Memory B cell (primary cell): Measurements from ENCODE around the gene AKR1C4.
"Not testable (repeated sequence)": the region's sequence is repeated elsewhere in the genome, so short reads cannot be mapped to it uniquely, and the experiment has no call there.

Experiments
- ATAC-seq: fragments of 150-1000 bp; cut with Tn5 transposase; 2 replicates; pipeline ENCODE4 v1.10.0; 2021; ENCODE audit warnings: low read depth, mild to moderate bottlenecking, moderate library complexity
- DNase-seq, 2 donors: peaks; one replicate each; pipeline ENCODE4 v3.0.0; 2022; ENCODE audit warnings: low spot score in 2 of 2
- H3K27ac Mint-ChIP-seq: one replicate; pipeline ENCODE4 v1.8.0; 2022; ENCODE audit warnings: mild to moderate bottlenecking, moderate library complexity, mixed read lengths
- H3K27me3 Mint-ChIP-seq: one replicate; pipeline ENCODE4 v1.8.0; 2022; ENCODE audit warnings: mixed read lengths
- H3K36me3 Mint-ChIP-seq: one replicate; pipeline ENCODE4 v1.8.0; 2022; ENCODE audit warnings: mild to moderate bottlenecking, mixed read lengths
- H3K4me1 Mint-ChIP-seq: one replicate; pipeline ENCODE4 v1.8.0; 2022; ENCODE audit warnings: mixed read lengths
- H3K4me3 Mint-ChIP-seq: one replicate; pipeline ENCODE4 v1.8.0; 2022; ENCODE audit warnings: mild to moderate bottlenecking, moderate library complexity, mixed read lengths
- H3K9me3 Mint-ChIP-seq: one replicate; pipeline ENCODE4 v1.8.0; 2022; ENCODE audit warnings: mixed read lengths

Gene AKR1C4

DNA sequence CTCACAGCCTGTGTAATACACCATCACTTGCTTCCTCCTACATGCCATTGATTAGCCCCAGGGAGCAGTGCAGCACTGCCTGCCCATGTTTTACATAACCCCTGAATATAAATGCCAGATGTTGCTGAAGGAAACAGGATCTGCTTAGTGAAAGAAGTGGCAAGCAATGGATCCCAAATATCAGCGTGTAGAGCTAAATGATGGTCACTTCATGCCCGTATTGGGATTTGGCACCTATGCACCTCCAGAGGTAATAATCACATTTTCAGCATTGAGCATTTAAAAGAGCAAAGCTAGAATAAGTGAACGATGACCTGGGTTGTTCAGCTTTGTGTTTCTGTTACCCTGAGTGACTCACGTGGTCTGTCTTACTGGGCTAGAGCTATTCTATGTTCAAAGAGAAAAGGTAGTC, at the start of gene AKR1C4:
Gene AKR1C4 (plus strand): TSS at position 136 of the 412 bp plus-strand sequence. CDS start 31 bp downstream, at position 167.
- Mint-ChIP-seq H3K36me3 (no peaks in the 10 kb centered on the region), H3K4me3 (no peak within 1 kb of the TSS), H3K27me3 (no peaks in the 10 kb centered on the region), H3K27ac (no peak within 1 kb of the TSS), H3K4me1 (no peaks in the 10 kb centered on the region), H3K9me3 (peaks cover 3% of the 10 kb centered on the region)
- DNase-seq: no peak
- no peak for ATAC-seq

DNA sequence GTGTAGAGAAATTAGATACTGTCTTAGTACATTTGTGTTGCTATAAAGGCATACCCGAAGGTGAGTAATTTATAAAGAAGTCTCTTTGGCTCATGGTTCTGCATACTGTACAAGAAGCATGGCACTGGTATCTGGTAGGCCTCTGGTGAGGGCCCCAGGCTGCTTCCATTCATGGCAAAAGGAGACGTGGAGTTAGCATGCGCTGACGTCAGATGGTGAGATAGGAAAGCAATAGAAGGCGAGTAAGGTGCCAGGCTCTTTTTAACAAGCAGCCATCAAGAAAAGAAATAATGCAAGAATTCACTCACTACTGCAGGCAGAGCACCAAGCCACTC, 49.8 kb upstream of the AKR1C4 start:
- Mint-ChIP-seq H3K4me1 (no peaks in the 10 kb centered on the region), H3K27me3 (no peaks in the 10 kb centered on the region), H3K36me3 (no peaks in the 10 kb centered on the region), H3K9me3 (peaks cover 6% of the 10 kb centered on the region), H3K4me3 (no peak overlapping the region), H3K27ac (no peak overlapping the region)
- no peak for DNase-seq
- ATAC-seq: no peak

- DNase-seq: no peak
- no peak overlapping the region for H3K27ac Mint-ChIP-seq
- H3K27me3 Mint-ChIP-seq: no peaks in the 10 kb centered on the region
- H3K9me3 Mint-ChIP-seq: peaks cover 6% of the 10 kb centered on the region
- H3K4me1 Mint-ChIP-seq: no peaks in the 10 kb centered on the region
- no peaks in the 10 kb centered on the region for H3K36me3 Mint-ChIP-seq
- H3K4me3 Mint-ChIP-seq: no peak overlapping the region
- ATAC-seq: no peak
These were observed 49.2 kb upstream of the AKR1C4 start for GRCh38 chr10:5147255-5147980.

DNA sequence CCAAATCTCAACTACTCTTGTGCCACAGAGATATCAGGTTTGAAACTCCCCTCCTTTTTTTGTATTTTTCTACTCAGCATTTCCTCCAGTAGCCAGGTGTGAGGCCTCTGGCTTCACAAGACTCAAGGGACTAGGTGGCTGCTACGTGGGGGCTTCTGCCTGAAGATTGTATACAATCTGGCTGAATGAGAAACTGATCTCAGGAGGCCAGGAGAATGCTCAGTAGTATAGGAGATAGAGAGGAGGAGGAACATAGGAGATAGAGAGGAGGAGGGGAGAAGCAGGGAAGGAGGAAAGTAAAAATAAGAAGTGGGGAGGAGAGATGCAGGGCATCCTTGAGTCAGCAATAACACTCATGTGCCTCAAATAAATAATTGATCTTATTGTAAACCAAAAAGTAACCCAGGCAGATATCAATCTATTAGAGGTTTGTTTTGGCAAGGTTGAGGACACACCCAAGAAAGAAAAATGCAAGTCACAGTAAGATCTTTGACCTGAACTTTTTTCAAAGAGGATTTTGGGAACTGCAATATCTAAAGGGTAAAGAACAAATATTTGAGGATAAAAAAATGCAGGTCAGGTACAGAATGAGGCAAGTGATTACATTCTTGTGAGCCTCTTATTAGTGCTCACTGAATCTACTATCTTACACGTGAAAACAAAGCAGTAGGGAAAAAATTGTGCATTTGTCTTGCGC, 48.5 kb upstream of the AKR1C4 start:
- ATAC-seq: no peak
- Mint-ChIP-seq H3K27me3 (no peaks in the 10 kb centered on the region), H3K27ac (no peak overlapping the region), H3K9me3 (peaks cover 5% of the 10 kb centered on the region), H3K4me3 (no peak overlapping the region), H3K36me3 (no peaks in the 10 kb centered on the region), H3K4me1 (no peaks in the 10 kb centered on the region)
- no peak for DNase-seq

DNA sequence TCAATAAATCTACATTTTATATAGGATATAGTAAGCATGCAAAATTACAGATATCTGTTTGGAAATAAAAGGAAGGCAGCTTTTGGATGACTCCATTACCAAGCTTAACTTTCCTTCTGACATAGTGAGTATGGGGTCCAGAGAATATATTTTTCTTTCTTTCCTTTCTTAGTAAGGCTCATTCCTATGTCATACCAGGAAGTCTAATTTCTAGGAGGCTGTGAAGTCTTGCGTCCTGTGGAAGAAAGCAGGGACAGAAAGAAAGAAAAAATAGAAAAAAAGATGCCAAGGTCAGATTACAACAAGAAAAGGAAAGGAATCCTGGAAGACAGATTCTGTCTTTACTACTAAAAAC, 48.0 kb upstream of the AKR1C4 start:
- DNase-seq: no peak
- H3K9me3 Mint-ChIP-seq: peaks cover 6% of the 10 kb centered on the region

DNA sequence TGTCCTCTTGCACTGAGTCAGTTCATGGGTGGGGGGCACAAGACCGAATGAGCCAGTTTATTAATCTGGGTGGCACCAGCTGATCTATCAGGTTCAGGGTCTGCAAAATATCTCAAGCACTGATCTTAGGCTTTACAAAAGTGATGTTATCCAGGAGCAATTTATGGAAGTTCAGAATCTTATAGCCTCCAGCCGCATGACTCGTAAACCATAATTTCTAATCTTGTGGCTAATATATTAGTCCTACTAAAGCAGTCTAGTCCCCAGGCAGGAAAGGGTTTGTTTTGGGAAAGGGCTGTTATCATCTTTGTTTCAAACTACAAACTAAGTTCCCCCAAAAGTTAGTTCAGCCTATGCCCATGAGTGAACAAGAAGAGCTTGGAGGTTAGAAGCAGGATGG, 45.6 kb upstream of the AKR1C4 start:
- no peak for DNase-seq
- no peaks in the 10 kb centered on the region for H3K27me3 Mint-ChIP-seq
- no peak overlapping the region for H3K4me3 Mint-ChIP-seq
- ATAC-seq: no peak
- no peaks in the 10 kb centered on the region for H3K36me3 Mint-ChIP-seq
- no peaks in the 10 kb centered on the region for H3K4me1 Mint-ChIP-seq
- no peak overlapping the region for H3K27ac Mint-ChIP-seq
- H3K9me3 Mint-ChIP-seq: peaks cover 6% of the 10 kb centered on the region

More for the DNA sequence above, 48.0 kb upstream of the AKR1C4 start:
- H3K36me3 Mint-ChIP-seq: no peaks in the 10 kb centered on the region
- no peaks in the 10 kb centered on the region for H3K27me3 Mint-ChIP-seq
- H3K4me3 Mint-ChIP-seq: no peak overlapping the region
- ATAC-seq: no peak
- H3K4me1 Mint-ChIP-seq: no peaks in the 10 kb centered on the region
- no peak overlapping the region for H3K27ac Mint-ChIP-seq

GRCh38 chr10:5155951-5156350, 40.7 kb upstream of the AKR1C4 start:
- H3K4me1 Mint-ChIP-seq: no peaks in the 10 kb centered on the region
- H3K27ac Mint-ChIP-seq: no peak overlapping the region
- H3K27me3 Mint-ChIP-seq: no peaks in the 10 kb centered on the region
- H3K9me3 Mint-ChIP-seq: peaks cover 4% of the 10 kb centered on the region
- DNase-seq (no peak), ATAC-seq (no peak)
- no peaks in the 10 kb centered on the region for H3K36me3 Mint-ChIP-seq
- H3K4me3 Mint-ChIP-seq: no peak overlapping the region

- no peak for DNase-seq
- Mint-ChIP-seq H3K27me3 (no peaks in the 10 kb centered on the region), H3K9me3 (peaks cover 4% of the 10 kb centered on the region), H3K4me1 (no peaks in the 10 kb centered on the region), H3K4me3 (no peak overlapping the region), H3K36me3 (no peaks in the 10 kb centered on the region), H3K27ac (no peak overlapping the region)
- no peak for ATAC-seq
These were observed 39.1 kb upstream of the AKR1C4 start for GRCh38 chr10:5157501-5157900.

DNA sequence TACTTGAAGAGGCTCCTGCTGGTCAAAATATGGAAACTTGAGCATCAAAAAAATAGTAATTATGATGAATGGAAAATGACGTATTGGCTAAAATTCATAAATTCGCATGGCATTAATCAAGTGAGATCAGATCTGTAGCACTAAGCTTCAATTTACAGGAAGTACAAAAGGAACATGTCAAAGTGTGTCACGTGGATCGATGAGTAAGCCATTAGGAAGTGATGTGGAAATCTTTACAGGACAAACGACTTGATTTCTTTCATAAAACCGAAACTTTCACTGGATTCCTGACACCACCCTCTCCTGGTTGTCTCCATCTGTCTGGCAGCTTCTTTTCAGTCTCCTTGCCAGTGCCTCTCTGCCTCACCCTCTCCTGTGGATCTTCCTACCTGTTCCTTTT, 37.5 kb upstream of the AKR1C4 start:
- peaks cover 3% of the 10 kb centered on the region for H3K9me3 Mint-ChIP-seq
- H3K4me1 Mint-ChIP-seq: no peaks in the 10 kb centered on the region
- DNase-seq (no peak), ATAC-seq (no peak)
- H3K27ac Mint-ChIP-seq: no peak overlapping the region
- H3K36me3 Mint-ChIP-seq: no peaks in the 10 kb centered on the region
- H3K4me3 Mint-ChIP-seq: no peak overlapping the region
- no peaks in the 10 kb centered on the region for H3K27me3 Mint-ChIP-seq

DNA sequence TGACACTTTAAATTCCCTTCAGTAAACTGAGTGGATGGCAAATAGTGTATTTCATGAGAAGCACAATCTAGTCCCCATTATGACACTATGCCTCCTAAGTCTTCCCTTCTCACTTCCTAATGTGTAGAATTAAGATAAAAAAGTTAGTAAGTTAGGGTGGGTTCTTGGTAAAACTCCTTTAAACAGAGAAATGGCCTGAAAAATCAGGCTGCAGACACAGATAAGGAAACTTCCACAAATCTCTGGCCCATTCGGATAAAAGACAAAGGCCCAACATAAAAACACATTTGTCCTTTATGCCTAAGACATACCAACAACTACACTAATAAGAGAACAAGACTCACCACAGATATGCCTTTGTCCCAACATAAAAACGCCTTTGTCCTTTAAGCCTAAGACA, 33.1 kb upstream of the AKR1C4 start:
- peaks cover 8% of the 10 kb centered on the region for H3K9me3 Mint-ChIP-seq
- no peak overlapping the region for H3K4me3 Mint-ChIP-seq
- H3K36me3 Mint-ChIP-seq: no peaks in the 10 kb centered on the region
- ATAC-seq: no peak
- no peak overlapping the region for H3K27ac Mint-ChIP-seq
- H3K27me3 Mint-ChIP-seq: no peaks in the 10 kb centered on the region
- DNase-seq: no peak
- H3K4me1 Mint-ChIP-seq: no peaks in the 10 kb centered on the region

DNA sequence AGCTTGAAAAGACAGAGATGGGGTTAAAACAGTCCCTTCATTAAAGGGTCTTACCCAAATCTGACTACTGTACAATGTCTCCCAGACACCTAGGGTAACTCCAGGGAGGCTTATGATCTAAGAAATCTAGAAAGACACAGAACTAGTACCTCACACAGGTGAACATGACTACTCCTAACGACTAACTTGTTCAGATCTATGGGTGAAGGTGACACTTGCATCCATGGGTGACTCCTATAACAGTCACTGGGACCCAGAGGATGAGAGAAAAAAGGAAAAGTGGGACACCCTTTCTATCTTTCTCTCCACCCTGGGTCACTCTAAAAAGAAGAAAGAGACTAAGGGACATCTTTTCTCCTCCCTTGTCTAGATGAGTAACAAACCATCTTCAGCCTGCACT, 30.9 kb upstream of the AKR1C4 start:
- ATAC-seq (no peak), DNase-seq (no peak)
- Mint-ChIP-seq H3K4me1 (no peaks in the 10 kb centered on the region), H3K27me3 (no peaks in the 10 kb centered on the region), H3K27ac (no peak overlapping the region), H3K36me3 (no peaks in the 10 kb centered on the region), H3K4me3 (no peak overlapping the region), H3K9me3 (peaks cover 8% of the 10 kb centered on the region)

GRCh38 chr10:5168897-5169420, 27.7 kb upstream of the AKR1C4 start:
- Mint-ChIP-seq H3K27ac (no peak overlapping the region), H3K36me3 (no peaks in the 10 kb centered on the region), H3K4me3 (no peak overlapping the region), H3K27me3 (no peaks in the 10 kb centered on the region), H3K4me1 (no peaks in the 10 kb centered on the region), H3K9me3 (peaks cover 6% of the 10 kb centered on the region)
- ATAC-seq: no peak
- DNase-seq: no peak

DNA sequence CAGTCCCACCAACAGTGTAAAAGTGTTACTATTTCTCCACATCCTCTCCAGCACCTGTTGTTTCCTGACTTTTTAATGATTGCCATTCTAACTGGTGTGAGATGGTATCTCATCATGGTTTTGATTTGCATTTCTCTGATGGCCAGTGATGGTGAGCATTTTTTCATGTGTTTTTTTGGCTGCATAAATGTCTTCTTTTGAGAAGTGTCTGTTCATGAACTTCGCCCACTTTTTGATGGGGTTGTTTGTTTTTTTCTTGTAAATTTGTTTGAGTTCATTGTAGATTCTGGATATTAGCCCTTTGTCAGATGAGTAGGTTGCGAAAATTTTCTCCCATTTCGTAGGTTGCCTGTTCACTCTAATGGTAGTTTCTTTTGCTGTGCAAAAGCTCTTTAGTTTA, 21.1 kb upstream of the AKR1C4 start:
- H3K9me3 Mint-ChIP-seq, DNase-seq, ATAC-seq, H3K4me3 Mint-ChIP-seq, H3K4me1 Mint-ChIP-seq, H3K36me3 Mint-ChIP-seq, H3K27me3 Mint-ChIP-seq, H3K27ac Mint-ChIP-seq: not testable (repeated sequence)

GRCh38 chr10:5180503-5180902, 16.1 kb upstream of the AKR1C4 start:
- not testable (repeated sequence) for ATAC-seq, H3K27me3 Mint-ChIP-seq, H3K36me3 Mint-ChIP-seq, H3K27ac Mint-ChIP-seq, H3K4me3 Mint-ChIP-seq, DNase-seq, H3K9me3 Mint-ChIP-seq, H3K4me1 Mint-ChIP-seq

DNA sequence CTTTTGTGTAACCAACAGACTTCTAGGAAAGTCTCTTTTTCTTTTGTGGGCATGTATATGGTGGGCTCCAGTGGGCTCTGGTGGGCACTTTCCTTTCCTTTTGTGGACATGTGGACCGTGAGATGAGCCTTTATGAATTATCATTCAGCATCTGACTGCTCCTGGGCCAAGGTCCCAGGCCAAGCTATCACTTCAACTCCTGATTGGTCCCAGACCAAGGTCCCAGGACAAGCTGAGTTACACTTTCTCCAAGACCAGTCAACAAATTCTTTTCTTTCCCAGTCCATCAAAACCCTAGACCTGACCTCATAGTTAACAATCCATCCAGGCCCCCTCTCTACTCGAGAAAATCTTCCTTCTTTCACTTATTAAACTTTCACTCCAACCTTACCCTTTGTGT, 12.7 kb upstream of the AKR1C4 start:
- Mint-ChIP-seq H3K27me3 (peaks cover 3% of the 10 kb centered on the region), H3K4me3 (no peak overlapping the region), H3K36me3 (no peaks in the 10 kb centered on the region), H3K27ac (no peak overlapping the region), H3K9me3 (peaks cover 2% of the 10 kb centered on the region), H3K4me1 (no peaks in the 10 kb centered on the region)
- DNase-seq: no peak
- no peak for ATAC-seq
